ENCODE results near the gene DCDC2C. TPM values are rescaled to one million over a fixed set of nuclear protein-coding genes. Genes with fewer than 3 reads are reported as not detected.
A peak's percentile ranks its signal among the peaks of the same experiment; 100 is the strongest.
"Not testable (repeated sequence)": the region's sequence is repeated elsewhere in the genome, so short reads cannot be mapped to it uniquely, and the experiment has no call there.

Gene DCDC2C, protein sequence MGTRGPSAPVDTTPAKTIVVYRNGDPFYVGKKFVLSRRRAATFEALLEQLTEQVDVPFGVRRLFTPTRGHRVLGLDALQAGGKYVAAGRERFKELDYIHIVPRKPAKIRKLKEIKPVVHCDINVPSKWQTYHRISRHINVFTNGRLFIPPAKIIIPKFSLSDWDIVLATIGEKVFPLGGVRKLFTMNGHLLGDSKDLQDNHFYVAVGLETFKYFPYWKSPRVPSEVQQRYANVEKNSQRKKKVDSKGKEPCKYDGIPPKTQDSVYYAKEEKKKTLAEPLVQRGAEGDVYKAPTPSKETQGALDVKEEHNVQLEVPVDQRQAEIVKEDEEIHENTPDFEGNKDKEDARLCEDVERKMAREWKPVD
- polyA plus RNA-seq (2013, experiment 1 of 2; ENCODE audit: insufficient read length), result not detected
- not detected for polyA plus RNA-seq (2013, experiment 2 of 2; ENCODE audit: insufficient read length)

DNA sequence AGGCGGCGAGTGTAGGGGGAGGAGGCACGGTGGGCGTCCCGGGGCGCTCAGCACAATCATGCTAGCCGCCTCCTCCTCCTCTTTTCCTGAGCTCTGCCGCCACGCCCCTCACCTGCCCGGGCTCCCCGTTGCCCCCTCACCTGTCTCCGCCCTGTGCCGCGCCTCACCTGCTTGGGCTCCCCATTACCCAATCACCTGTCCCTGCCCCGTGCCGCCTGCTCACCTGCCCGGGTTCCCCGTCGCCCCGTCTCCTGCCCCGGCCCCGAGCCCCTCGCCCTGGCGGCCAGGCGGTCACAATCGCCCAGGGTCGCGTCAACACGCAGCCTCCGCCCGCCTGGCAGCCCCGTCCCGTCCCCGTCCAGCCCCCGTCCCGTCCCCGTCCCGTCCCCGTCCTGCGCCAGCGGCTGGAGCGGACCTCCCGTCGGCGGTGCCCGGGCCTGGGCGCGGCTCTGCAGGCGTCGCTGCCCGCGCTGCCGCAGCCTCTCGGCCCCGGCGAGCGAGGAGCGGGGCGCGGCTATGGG lies at the start of gene DCDC2C:
Gene DCDC2C (plus strand): TSS at position 340 of the 521 bp plus-strand sequence. CDS start 177 bp downstream, at position 517.
- no peak for DNase-seq

DNA sequence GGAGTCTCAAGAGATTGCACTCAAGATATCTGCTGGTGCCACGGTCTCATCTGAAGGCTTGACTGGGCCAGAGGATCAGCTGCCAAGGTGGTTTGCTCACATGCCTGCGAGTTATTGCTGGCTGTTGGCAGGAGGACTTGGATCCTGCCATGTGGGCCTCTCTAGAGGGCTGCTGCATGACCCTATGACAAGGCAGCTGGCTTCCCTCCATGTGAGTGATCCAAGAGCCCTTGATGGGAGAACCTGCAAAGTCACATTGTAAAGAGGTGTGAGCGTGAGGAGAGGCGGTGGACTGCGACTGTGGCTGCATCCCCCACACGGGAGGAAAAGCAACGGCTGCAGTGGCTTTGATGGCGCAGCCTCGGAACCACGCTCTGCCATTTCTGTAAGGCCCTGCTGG lies 49.4 kb upstream of the DCDC2C start:
- no peak for DNase-seq

DNA sequence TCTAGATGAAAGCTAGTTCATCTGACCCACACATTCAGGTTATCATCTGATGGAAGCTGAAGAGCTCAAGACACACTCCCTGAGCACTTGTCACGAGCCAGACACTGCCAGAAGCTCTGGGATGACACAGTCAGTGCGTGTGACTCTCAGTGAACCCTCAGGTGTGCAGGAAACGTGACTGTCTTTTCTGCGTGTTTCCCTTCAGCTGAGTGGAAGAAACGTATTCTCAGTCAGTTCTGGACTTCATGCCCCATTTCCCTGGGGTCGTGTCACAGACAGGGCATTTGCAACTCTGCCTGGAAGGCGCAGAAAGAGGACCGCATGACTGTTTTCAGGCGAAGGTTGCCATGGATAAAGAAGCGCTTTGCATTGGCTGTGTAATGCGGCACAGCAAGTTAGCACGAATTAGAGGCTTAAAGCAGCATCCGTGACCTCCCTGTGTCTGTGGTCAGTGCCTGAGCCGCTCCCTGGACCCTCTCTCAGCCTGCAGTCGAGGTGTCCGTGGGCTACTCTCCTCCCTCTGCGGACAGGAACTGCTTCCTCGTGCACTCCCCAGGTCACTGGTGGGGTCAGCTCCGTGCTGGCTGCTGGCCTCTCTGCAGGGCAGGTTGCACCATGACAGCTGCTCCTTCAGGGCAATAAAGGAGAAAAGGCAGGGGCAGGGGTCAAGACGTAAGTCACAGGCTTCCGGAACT lies 48.7 kb upstream of the DCDC2C start:
- no peak for DNase-seq

DNA sequence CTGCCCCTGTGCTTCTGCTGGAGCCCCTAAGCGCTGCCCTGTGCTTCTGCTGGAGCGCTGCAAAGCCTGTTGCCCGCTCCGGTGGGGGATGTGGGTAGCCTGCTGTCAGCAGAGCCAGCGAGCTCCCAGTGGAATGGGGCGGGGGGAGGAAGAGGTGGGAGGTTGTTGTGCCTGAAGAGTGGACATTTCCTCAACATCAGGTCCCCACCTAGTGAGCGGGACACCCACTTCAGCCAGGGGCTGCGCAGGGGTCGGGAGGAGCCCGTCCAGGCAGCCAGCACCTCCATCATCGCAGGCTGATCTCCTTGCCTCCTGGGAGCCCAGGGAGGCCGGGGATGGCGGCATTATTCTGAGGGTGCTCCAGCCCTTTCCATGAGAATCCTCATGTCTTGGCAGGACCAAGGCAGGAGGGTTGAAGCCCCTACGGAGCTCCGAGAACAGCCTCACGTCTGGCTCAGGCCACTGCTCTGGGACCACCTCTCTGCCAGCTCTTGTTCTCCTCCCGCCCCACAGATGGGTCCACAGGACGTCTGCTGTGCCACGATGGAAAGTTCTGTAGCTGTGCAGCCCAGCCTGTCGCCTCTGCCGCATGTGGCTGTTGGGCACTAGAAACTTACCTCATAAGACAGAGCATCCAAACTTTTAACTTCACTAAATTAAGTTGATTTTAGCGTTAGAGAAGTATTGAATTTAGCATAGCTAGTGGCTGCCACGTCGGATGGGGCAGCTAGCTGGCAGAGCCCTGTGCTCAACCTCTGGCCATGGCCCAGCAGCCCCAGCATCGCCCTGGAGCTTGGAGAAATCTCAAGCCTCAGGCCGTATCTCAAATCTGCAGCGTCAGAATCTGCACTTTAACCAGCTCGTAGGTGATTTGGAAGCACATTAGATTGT lies 47.3 kb upstream of the DCDC2C start:
- DNase-seq, result no peak

DNA sequence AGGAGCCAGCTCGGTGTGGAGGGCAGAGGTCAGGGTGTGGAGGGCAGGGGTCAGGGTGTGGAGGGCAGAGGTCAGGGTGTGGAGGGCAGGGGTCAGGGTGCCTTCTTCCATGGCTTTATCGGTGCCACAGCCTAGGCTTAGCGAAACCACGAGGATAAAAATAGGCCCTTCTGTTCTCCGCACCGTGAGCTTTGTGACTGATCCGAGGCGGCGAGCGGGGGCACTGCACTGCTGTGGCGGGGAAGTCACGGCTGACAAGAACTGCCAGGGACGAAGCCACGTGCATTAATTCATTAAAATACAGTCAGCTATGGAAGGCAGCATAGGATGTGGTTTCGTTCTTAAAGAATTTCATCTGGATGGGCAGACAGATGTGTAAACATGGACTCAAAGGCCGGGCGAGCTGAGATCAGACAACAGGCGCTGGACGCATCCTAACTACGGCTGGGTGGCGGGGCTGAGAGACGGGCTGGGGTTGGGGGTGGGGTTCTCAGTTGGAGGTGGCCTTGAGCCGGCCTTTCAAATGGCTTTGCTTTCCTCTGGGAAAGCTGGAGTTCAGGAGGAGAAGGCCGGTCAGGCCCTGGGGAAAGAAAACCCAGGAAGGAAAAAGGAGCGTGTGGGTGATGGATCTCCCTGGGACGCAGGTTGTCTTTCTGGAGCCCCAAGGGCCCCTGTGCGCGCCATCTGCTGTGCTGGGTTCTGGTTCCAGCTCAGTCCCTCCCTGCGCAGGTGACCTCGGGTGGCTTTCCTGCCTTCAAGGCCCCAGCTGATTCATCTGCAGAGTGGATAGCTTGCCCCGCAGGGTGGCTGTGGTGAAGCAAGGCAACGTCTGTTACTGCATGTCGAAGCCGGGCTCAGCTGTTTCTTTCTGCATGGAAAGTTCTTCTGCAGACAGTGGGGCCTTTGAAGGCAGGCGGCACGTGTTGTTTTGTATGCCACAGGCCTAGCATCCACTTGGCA lies 46.3 kb upstream of the DCDC2C start:
- DNase-seq, result peak; percentile 21

DNA sequence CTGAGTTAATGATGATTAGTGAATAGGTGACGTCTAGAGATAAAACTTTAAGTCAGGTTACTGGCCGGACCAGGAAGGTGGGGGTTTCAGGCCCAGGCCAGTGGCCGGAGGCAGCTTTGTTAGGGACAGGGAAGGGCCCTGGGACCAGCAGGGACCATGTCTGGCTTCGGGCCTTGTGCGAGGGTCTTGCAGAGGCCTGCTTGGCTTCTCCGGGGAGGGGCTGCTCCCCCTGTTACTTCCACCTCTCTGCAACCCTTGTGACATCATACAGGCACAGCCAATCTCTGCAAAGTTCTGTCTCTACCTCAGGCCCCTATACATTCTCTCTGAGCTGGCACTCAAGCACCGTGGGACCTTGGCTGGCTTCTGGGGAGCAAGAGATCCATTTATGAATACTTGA lies 45.5 kb upstream of the DCDC2C start, which contains the start of gene ALLC:
Gene ALLC (plus strand): TSS at position 320 of the 400 bp plus-strand sequence. CDS start 12,958 bp downstream, outside the sequence.
- no peak for DNase-seq

DNA sequence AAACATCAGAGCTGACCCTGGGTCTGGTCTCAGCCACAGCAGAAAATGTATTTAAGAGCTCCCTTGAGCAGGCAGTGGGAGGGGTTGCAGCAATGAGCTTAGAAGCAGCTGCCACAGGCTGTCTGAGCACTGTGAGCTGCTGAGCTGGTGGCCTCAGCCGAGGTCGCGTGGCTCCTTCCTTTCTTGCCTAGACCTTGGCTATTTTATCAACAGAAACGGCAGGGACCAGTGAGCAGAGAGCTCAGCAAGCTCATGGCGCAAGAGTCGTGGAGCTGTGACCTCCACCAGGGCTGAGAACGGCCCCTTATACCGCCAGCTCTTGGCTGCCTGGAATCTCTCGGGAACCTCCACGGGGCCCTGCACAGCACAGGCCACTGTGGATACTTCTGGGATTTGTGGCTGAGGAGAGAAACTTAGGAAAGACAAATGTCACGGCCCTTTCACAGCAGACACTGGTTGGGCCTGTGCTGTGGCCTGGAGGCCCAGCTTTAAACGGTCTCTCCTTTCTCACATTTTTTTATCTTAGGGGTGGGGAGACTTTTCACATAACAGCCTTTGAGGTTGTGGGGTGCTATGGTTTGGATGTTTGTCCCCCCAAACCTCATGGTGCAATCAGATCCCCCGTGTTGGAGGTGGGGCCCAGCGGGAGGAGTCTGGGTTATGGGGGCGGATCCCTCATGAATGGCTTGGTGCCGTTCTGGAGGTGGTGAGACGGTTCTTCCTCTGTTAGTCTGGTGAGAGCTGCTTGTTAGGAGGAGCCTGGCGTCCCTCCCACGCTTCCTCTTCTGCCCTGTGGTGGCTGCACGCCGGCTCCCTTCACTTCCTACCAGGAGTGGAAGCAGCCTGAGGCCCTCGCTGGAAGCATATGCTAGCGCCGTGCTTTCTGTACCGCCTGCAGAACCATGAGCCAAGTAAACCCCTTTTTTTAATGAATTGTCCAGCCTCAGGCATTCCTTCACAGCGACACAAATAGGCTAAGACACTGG lies 43.6 kb upstream of the DCDC2C start:
- DNase-seq, result no peak

DNA sequence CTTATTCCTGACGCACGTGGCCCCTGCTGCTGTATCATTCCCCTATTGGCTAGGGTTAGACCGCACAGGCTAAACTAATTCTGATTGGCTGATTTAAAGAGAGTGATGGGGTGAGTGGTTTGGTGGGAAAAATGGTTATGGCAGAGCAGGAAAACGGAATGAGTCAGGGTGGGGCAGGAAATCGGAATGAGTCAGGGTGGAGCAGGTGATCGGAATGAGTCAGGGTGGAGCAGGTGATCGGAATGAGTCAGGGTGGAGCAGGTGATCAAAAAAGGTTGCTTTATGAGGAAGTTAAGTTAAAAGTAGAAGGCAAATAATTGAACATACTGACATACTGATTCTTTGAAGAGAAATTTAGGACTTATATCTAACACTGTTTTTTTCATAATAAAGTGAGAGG lies 42.7 kb upstream of the DCDC2C start:
- DNase-seq, result not testable (repeated sequence)

DNA sequence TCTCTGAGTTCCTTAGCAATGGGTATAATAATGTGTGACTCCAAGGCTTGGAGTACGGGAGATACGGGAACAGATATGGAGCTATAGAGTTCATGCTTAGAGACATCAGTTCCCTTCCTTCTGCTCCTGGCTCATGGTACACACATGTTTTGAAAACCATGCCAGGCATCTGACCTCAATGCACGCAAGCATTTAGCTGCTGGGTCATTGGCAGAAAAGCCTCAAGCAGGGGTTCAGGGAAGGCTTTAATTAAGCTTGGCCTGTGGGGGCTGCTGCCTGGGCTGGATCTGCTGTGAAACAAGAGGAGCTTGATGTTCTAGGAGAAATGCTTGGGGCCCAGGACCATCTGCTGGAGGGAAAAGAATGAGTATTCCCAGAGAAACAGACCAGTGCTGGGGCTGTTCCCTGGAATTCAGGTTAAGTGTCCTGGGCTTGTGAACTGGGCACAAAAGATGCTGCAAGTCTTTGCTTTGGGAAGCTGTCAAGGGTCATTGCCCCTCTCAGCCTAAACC lies 42.2 kb upstream of the DCDC2C start:
- no peak for DNase-seq

DNA sequence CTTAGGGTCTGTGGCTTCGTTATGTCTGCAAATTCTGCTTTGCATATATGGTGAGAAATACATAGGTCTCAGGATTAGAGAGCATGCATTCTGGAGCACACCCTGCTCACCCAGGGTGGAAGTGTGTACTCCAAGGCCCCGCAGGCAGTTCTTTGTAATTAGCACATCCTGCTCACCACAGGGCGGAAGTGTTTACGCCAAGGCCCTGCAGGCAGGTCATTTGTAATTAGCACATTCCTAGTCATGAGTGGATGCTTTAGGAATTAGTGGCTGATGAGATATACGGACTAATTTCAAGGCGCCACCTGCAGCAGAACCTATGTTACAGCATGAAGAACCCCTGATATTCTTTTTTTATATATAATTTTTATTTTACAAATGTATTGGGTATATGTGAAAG lies 41.1 kb upstream of the DCDC2C start:
- DNase-seq, result no peak

DNA sequence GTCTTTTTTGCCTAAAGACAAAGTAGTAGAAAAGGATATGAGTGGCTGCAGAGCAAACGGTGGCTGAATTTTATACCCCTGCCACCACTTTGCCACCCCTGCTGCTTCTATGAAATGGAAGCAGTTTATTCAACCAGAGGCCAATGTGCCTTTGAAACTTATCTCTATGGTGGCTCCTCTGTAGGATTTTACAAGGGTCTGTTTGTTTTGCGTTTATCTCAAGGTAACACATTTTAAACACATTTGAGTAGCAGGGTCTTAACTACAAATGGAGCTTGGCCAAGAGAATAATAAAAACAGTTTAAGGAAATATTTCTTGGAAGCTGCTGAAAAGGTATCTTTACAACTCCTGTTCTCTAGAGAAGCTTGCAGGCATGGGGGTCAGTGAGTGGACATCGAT lies 39.3 kb upstream of the DCDC2C start:
- no peak for DNase-seq

DNA sequence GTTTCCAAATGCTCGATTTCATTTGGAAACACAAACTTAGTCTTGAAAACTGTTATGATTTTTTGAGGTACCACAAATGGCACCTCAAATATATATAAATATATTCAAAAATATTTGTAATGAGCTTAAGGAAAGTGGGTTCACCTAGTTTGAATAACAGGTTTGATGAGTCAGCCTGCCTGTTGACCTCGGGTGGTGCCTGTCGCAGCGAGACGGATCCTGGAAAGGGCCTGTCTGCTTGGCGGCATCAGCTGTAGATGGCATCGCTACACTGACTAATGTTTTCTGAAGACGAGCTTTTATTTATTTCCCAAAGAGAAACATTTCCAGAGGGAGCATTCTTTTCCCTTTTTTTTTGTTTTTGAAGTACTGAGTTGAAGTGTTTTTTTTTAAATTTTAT lies 38.5 kb upstream of the DCDC2C start:
- no peak for DNase-seq

DNA sequence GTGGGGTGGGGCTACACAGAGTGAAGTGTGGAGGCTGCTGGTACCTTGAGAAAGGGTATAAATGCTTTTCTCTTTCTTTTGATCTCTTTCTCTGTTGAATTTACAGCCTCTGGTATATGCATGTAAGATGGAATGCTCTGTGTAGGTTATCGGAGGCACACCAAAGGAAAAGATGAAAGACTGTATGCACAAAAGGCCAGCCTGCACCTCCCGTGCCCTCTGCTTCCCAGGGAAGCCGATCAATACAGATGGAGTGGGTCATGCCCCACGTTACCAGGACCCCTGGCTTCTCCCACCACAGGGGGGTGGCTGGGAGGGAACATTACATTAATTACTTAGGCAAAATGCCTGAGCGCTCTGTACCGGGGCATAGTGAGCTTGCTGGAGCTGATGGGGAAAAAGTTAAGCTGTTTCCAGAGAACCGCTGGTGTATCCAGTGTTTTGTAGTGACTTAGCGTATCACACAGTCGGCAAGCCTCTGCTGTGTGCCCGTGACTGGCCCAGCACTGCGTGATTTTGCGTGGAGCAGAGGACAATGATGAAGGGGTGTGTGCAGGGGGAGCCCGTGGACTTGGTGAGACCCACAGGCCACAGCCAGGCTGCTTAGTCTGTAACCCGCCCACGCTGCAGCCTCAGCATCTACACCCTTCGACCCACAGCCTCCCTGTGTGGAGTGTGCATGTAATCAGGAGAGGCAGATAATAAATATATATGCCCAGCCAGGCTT lies 37.3 kb upstream of the DCDC2C start:
- no peak for DNase-seq

DNA sequence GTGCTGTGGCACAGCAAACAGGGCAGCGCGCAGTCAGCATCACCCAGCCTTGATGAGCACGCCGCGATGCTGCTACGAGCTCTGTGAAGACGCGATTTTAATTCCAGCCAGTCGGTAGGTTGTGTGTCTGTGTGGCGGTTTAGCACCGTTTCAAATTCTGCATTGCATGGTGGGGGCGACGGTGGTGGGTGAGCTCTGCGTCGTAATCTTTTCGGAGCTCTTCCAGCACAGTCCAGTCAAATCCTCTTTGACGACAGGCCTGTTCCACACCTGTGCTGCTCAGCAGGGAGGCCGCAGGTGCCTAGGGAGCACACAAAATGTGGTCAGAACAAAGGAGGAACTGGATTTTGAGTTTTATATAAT lies 36.8 kb upstream of the DCDC2C start:
- DNase-seq, result no peak

DNA sequence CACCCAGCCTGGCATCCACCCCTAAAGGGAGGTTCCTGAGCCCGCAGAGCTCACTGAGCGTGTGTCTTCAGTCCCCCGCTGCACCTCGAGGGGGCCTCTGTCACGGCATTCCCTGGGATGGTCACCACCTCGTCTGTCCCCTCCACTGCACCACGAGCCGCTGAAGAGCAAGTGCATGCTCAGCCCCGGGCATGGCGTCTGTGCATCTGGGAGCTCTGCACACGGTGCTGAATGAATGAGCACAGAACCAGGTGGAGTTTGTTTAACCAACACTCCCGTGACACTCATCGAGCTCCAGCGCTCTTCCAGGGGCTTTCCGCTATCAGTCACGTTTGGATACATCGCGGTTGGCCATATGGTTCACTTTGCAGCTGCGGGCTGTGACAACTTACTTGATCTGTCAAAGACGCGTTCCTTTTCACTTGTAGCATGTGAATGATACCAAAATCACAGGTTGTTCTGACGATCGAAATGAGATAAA lies 36.2 kb upstream of the DCDC2C start:
- DNase-seq, result no peak

DNA sequence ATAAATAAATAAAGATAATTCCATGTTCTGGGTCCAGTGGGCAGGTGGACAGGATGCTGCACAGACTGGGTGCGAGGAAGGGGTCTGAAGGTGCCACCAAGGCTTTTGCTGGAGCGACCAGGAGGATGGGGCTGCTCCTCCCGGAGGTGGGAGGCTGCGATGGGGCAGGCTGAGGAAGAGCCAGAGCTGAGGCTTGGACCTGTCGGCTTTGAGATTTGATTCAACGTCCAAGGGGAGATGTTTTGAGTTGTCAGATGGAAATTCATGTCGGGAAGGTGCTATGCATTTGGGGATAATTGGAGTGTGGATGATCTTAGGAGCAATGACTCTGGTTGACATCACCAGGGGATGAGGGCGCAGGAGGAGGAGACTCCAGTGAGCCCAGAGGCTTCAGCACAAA lies 33.7 kb upstream of the DCDC2C start:
- DNase-seq, result no peak

DNA sequence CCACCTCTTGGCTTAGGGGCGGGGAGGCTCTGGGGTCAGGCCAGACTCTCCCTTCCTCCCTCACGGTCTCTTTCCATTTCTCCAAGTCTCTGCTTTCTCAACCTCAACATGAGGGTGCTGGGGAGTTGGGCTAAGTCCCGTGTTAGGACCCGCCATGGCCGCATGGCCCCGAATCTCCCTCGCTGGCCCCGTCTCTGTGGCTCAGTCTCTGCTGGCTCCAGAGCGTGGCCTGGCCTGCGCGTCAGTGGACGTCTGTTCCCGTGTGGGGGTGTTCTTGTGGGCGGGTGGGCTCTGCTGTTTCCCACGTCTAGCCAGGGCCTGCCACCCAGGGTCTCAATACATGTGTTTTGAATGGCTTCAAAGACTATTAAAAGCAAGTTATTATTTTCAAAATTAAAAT lies 33.0 kb upstream of the DCDC2C start:
- DNase-seq, result no peak

DNA sequence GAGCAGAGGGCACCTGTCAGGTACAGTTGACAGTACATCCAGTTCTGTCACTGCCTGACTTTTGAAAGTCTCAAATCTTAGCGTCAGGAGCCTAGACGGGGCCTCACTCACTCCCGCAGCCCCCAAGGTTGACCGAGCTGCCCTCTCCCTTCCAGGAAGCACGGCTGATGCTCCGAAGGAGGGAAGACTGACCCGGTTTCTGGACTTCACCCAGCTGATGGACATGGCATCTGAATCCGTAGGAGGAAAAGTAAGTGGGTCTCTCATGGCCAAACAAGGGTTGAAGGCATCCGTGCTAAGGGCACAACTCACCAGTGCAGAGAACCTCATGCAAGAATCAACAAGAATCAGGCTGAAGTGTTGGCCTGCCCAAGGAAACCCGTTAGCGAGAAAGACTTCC lies 32.4 kb upstream of the DCDC2C start:
- DNase-seq, result no peak

Data from fibroblast of skin of back (primary cell).